Caco-2 (cell line): ENCODE results near the gene BTBD9. TPM values are rescaled to one million over a fixed set of nuclear protein-coding genes. Genes with fewer than 3 reads are reported as not detected.

Experiments
- BruUV-seq: library from RNA; stranded (reverse); fragments of 400-500 nt; replicated peaks from 2 replicates; lab custom pipeline; 2021; lab: Mats Ljungman, UMichigan
- CTCF ChIA-PET: fragments of 300-600 bp; sonication (Branson Sonifier 250); formaldehyde crosslinking; loops from one replicate; lab custom pipeline; 2022; ENCODE audit warnings: antibody characterized with exemption; lab: Charles Lee
- POLR2A ChIA-PET: fragments of 300-600 bp; sonication (Branson Sonifier 250); formaldehyde crosslinking; loops from one replicate; lab custom pipeline; 2022; ENCODE audit warnings: antibody characterized with exemption; lab: Charles Lee
- DNase-seq, 2 experiments: peaks; one replicate each; pipeline versions ENCODE4 v3.0.0 to v3.0.0-alpha.2; 2020 to 2022
- H3K27me3 ChIP-seq: replicated peaks from 2 replicates; pipeline ENCODE4 v1.6.0; 2011; ENCODE audit warnings: low read length; ENCODE audit not compliant: control insufficient read depth, insufficient read depth
- H3K36me3 ChIP-seq: 2 replicates; pipeline ENCODE4 v1.5.1; 2011; ENCODE audit warnings: low read length; ENCODE audit not compliant: control insufficient read depth, insufficient read depth
- H3K4me1 ChIP-seq: fragments of 250-450 bp; sonication (Bioruptor Pico); 2 replicates; pipeline ENCODE4 v1.5.1; 2020; ENCODE audit warnings: mild to moderate bottlenecking
- H3K4me3 ChIP-seq: 2 replicates; pipeline ENCODE4 v1.5.1; 2011; ENCODE audit warnings: low read depth, mild to moderate bottlenecking, control low read depth, low read length
- H3K9me3 ChIP-seq: fragments of 250-450 bp; sonication (Bioruptor Pico); 2 replicates; pipeline ENCODE4 v1.5.1; 2020; ENCODE audit warnings: mild to moderate bottlenecking, moderate library complexity
- H3K27ac Mint-ChIP-seq: one replicate; pipeline ENCODE4 v1.8.0; 2022; ENCODE audit warnings: mixed read lengths; ENCODE audit not compliant: unreplicated experiment
- H3K27me3 Mint-ChIP-seq: one replicate; pipeline ENCODE4 v1.8.0; 2022; ENCODE audit warnings: mixed read lengths; ENCODE audit not compliant: insufficient read depth, unreplicated experiment
- H3K36me3 Mint-ChIP-seq: one replicate; pipeline ENCODE4 v1.8.0; 2022; ENCODE audit warnings: mild to moderate bottlenecking, mixed read lengths; ENCODE audit not compliant: insufficient read depth, unreplicated experiment
- H3K4me1 Mint-ChIP-seq: one replicate; pipeline ENCODE4 v1.8.0; 2022; ENCODE audit warnings: low read depth, mixed read lengths; ENCODE audit not compliant: unreplicated experiment
- H3K4me3 Mint-ChIP-seq: one replicate; pipeline ENCODE4 v1.8.0; 2022; ENCODE audit warnings: mild to moderate bottlenecking, moderate library complexity, mixed read lengths; ENCODE audit not compliant: unreplicated experiment
- H3K9me3 Mint-ChIP-seq: one replicate; pipeline ENCODE4 v1.8.0; 2022; ENCODE audit warnings: mixed read lengths; ENCODE audit not compliant: unreplicated experiment
- intact Hi-C: fragments of 100-400 bp; cut with micrococcal nuclease; formaldehyde crosslinking; loops from one replicate; pipeline ENCODE4 v1.10.0; 2022; ENCODE audit not compliant: unreplicated experiment
- total RNA-seq: library from RNA; stranded (reverse); gene quantifications from 2 replicates; pipeline ENCODE4 v1.2.3, GENCODE V29; 2022
- TF ChIP-seq, protein P1 (sequence below), 2 experiments: fragments of 200-600 bp in 1 of 2; IDR thresholded peaks; 1 replicate in 1 of 2; 2 replicates in 1 of 2; pipeline versions ENCODE4 v1.5.1 to v1.8.0; 2011 to 2022; ENCODE audit warnings: antibody characterized with exemption in 1 of 2, control low read depth in 1 of 2, inconsistent platforms in 1 of 2, low read depth in 1 of 2, low read length in 1 of 2, mild to moderate bottlenecking in 1 of 2, moderate library complexity in 1 of 2; ENCODE audit not compliant: insufficient read depth in 1 of 2, severe bottlenecking in 1 of 2, unreplicated experiment in 1 of 2

Gene BTBD9
- total RNA-seq, 1 experiment from 2014 or later: 19.6 TPM

DNA sequence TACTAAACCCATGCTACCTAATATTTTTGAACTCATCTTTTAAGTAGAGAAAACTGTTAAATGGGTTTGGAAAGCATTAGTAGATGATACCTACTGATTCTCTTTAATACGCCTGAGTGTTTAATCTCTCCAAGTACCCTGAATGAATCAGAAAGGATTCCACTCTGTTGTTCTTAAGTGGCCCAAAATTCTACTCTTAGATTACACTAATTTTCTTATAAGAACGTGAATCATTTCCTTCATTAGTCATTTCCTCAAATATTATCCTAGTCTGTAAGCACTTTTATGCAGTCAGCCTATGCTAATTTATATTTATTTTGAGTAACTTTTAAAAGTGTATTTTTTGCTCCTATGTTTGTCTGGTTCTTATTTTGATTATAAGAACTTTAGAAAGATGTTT lies 380.0 kb downstream of the BTBD9 start:
- Histone ChIP-seq H3K4me3 (no peak overlapping the region), H3K27me3 (no peaks in the 10 kb centered on the region), H3K36me3 (no peaks in the 10 kb centered on the region), H3K9me3 (no peaks in the 10 kb centered on the region), H3K4me1 (peaks cover 32% of the 10 kb centered on the region)
- H3K4me1 Mint-ChIP-seq: peaks cover 27% of the 10 kb centered on the region
- no TSS peak for BruUV-seq
- no peak overlapping the region for H3K27ac Mint-ChIP-seq
- H3K4me3 Mint-ChIP-seq: no peak overlapping the region
- H3K9me3 Mint-ChIP-seq: no peaks in the 10 kb centered on the region
- ChIA-PET POLR2A (no interaction called here), CTCF (no interaction called here)
- intact Hi-C loops: no loop called here
- no peak for DNase-seq
- no peaks in the 10 kb centered on the region for H3K27me3 Mint-ChIP-seq
- TF ChIP-seq, protein P1, sequence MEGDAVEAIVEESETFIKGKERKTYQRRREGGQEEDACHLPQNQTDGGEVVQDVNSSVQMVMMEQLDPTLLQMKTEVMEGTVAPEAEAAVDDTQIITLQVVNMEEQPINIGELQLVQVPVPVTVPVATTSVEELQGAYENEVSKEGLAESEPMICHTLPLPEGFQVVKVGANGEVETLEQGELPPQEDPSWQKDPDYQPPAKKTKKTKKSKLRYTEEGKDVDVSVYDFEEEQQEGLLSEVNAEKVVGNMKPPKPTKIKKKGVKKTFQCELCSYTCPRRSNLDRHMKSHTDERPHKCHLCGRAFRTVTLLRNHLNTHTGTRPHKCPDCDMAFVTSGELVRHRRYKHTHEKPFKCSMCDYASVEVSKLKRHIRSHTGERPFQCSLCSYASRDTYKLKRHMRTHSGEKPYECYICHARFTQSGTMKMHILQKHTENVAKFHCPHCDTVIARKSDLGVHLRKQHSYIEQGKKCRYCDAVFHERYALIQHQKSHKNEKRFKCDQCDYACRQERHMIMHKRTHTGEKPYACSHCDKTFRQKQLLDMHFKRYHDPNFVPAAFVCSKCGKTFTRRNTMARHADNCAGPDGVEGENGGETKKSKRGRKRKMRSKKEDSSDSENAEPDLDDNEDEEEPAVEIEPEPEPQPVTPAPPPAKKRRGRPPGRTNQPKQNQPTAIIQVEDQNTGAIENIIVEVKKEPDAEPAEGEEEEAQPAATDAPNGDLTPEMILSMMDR (IDR thresholded peaks at IDR 0.05; ENCODE audit: insufficient read depth in 1 of 2, low read depth in 1 of 2, low read length in 1 of 2, severe bottlenecking in 1 of 2, unreplicated experiment in 1 of 2): no peak
- H3K36me3 Mint-ChIP-seq: peaks cover 8% of the 10 kb centered on the region

GRCh38 chr6:38248500-38249234 lies 391.1 kb downstream of the BTBD9 start:
- Histone ChIP-seq H3K4me1 (no peaks in the 10 kb centered on the region), H3K4me3 (no peak overlapping the region), H3K36me3 (no peaks in the 10 kb centered on the region), H3K27me3 (no peaks in the 10 kb centered on the region), H3K9me3 (no peaks in the 10 kb centered on the region)
- H3K27ac Mint-ChIP-seq: no peak overlapping the region
- H3K36me3 Mint-ChIP-seq: no peaks in the 10 kb centered on the region
- POLR2A ChIA-PET: no interaction called here
- BruUV-seq: no TSS peak
- CTCF ChIA-PET: no interaction called here
- TF ChIP-seq, protein P1 (IDR thresholded peaks at IDR 0.05; ENCODE audit: insufficient read depth in 1 of 2, low read depth in 1 of 2, low read length in 1 of 2, severe bottlenecking in 1 of 2, unreplicated experiment in 1 of 2): no peak
- DNase-seq: no peak
- no peaks in the 10 kb centered on the region for H3K9me3 Mint-ChIP-seq
- H3K4me1 Mint-ChIP-seq: no peaks in the 10 kb centered on the region
- no peaks in the 10 kb centered on the region for H3K27me3 Mint-ChIP-seq
- H3K4me3 Mint-ChIP-seq: no peak overlapping the region
- intact Hi-C loops: no loop called here

GRCh38 chr6:38245295-38245694 lies 394.4 kb downstream of the BTBD9 start:
- intact Hi-C loops: no loop called here
- Mint-ChIP-seq H3K4me3 (no peak overlapping the region), H3K4me1 (no peaks in the 10 kb centered on the region), H3K9me3 (no peaks in the 10 kb centered on the region), H3K36me3 (no peaks in the 10 kb centered on the region), H3K27me3 (no peaks in the 10 kb centered on the region), H3K27ac (no peak overlapping the region)
- Histone ChIP-seq H3K36me3 (no peaks in the 10 kb centered on the region), H3K9me3 (no peaks in the 10 kb centered on the region), H3K4me1 (no peaks in the 10 kb centered on the region), H3K27me3 (no peaks in the 10 kb centered on the region), H3K4me3 (no peak overlapping the region)
- no peak for DNase-seq
- POLR2A ChIA-PET: no interaction called here
- BruUV-seq: no TSS peak
- CTCF ChIA-PET: no interaction called here
- TF ChIP-seq, protein P1 (IDR thresholded peaks at IDR 0.05; ENCODE audit: insufficient read depth in 1 of 2, low read depth in 1 of 2, low read length in 1 of 2, severe bottlenecking in 1 of 2, unreplicated experiment in 1 of 2): no peak
